ENCODE results near the gene EIF2S1. TPM values are rescaled to one million over a fixed set of nuclear protein-coding genes. Genes with fewer than 3 reads are reported as not detected.

The EIF2S1 gene
- total RNA-seq, 2 experiments from 2014 or later = 136 to 150 TPM

GRCh38 chr14:67345583-67345982 lies 14.5 kb upstream of the EIF2S1 start:
- no peak for ATAC-seq
- Mint-ChIP-seq H3K27me3 (ENCODE audit: low read depth) (no peaks in the 10 kb centered on the region), H3K4me3 (no peak overlapping the region), H3K27ac (no peak overlapping the region), H3K36me3 (ENCODE audit: low read depth) (peaks cover 35% of the 10 kb centered on the region), H3K4me1 (ENCODE audit: low read depth) (no peaks in the 10 kb centered on the region), H3K9me3 (ENCODE audit: insufficient read depth) (no peaks in the 10 kb centered on the region)
- no peak for DNase-seq
- ChIA-PET CTCF (no interaction called here), POLR2A (interaction anchor here (0.9 kb wide), 1 partner anchor 159 kb away, joined by 3 read pairs; no protein-coding TSS in a partner anchor)

DNA sequence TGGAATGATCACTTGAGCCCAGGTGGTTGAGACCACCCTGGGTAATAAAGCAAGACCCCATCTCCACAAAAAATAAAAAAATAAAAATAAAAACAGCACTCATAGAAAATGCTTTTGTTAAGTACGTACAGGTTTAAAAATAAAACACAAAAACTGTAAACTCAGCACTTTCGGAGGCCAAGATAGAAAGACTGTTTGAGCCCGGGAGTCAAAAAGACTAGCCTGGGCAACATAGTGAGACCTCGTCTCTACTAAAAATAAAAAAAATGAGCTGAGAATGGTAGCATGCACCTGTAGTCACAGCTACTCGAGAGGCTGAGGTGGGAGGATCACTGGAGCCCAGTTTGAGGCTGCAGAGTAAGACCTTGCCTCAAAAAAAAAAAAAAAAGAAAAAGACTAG lies 8.1 kb upstream of the EIF2S1 start:
- Mint-ChIP-seq H3K36me3 (ENCODE audit: low read depth) (peaks cover 17% of the 10 kb centered on the region), H3K27ac (no peak overlapping the region), H3K4me1 (ENCODE audit: low read depth) (peaks cover 1% of the 10 kb centered on the region), H3K9me3 (ENCODE audit: insufficient read depth) (no peaks in the 10 kb centered on the region), H3K4me3 (no peak overlapping the region), H3K27me3 (ENCODE audit: low read depth) (no peaks in the 10 kb centered on the region)
- ChIA-PET POLR2A (no interaction called here), CTCF (interaction anchor here (3.7 kb wide), 1 partner anchor 8 kb away, joined by 20 read pairs; the partner anchor contains the start of genes ATP6V1D and EIF2S1)
- ATAC-seq = no peak
- DNase-seq = no peak

DNA sequence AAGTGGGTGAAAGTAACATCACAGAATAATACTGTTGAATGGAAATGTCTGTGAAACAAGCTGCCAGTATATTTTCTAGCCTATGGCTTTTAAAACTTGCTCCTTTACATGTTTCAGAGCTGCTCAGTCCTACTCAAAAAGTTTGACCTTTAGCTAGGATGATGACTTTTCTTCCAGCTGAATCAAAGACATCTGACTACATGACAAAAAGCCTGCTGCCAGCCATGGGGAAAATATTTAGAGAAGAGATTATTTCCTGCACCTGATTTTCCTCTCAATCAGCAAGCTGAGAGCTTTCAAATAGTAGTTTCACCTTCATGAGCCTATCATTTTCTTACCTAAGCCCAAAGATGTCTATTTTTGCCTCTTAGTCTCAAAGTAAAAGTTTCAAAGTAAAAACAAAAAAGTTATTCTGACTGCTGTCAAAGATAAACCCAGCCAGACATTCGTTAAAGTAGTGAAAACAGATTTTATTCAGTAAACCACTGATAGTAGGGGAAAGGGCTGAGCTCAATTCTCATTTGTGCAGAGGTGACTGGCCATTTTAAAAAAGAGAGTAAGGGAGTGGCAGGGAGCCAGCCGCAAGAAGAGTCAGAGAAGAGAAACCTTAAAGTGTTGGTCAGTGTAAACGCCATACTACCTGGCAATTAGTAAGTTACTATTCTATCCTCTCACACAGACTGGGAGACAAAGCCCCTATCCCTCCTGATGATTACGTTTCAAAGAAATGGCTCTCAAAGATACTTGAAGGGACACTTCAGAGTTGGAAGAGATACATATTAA lies 2.8 kb upstream of the EIF2S1 start:
- ATAC-seq = no peak
- peaks cover 11% of the 10 kb centered on the region for H3K36me3 Mint-ChIP-seq (ENCODE audit: low read depth)
- CTCF ChIA-PET = interaction anchor here (0.7 to 1.2 kb wide), 3 partner anchors 27 to 347 kb away, joined by 3 to 5 read pairs (median 3); no protein-coding TSS in a partner anchor
- POLR2A ChIA-PET = interaction anchor here (0.7 kb wide), 1 partner anchor 132 kb away, joined by 3 read pairs; no protein-coding TSS in a partner anchor
- peaks cover 31% of the 10 kb centered on the region for H3K4me1 Mint-ChIP-seq (ENCODE audit: low read depth)
- H3K4me3 Mint-ChIP-seq = no peak overlapping the region
- DNase-seq = no peak
- no peak overlapping the region for H3K27ac Mint-ChIP-seq
- no peaks in the 10 kb centered on the region for H3K27me3 Mint-ChIP-seq (ENCODE audit: low read depth)
- no peaks in the 10 kb centered on the region for H3K9me3 Mint-ChIP-seq (ENCODE audit: insufficient read depth)

- DNase-seq = no peak
- POLR2A ChIA-PET = interaction anchor here (0.7 kb wide), 1 partner anchor 131 kb away, joined by 3 read pairs; no protein-coding TSS in a partner anchor
- Mint-ChIP-seq H3K4me1 (ENCODE audit: low read depth) (peaks cover 34% of the 10 kb centered on the region), H3K27me3 (ENCODE audit: low read depth) (no peaks in the 10 kb centered on the region), H3K27ac (no peak overlapping the region), H3K36me3 (ENCODE audit: low read depth) (peaks cover 13% of the 10 kb centered on the region), H3K4me3 (peak overlapping the region; percentile 93), H3K9me3 (ENCODE audit: insufficient read depth) (no peaks in the 10 kb centered on the region)
- ATAC-seq = no peak
- CTCF ChIA-PET = interaction anchor here (0.7 to 1.2 kb wide), 2 partner anchors 27 to 346 kb away, joined by 3 read pairs; no protein-coding TSS in a partner anchor
Observed at GRCh38 chr14:67357969-67358354, 2.2 kb upstream of the EIF2S1 start.

DNA sequence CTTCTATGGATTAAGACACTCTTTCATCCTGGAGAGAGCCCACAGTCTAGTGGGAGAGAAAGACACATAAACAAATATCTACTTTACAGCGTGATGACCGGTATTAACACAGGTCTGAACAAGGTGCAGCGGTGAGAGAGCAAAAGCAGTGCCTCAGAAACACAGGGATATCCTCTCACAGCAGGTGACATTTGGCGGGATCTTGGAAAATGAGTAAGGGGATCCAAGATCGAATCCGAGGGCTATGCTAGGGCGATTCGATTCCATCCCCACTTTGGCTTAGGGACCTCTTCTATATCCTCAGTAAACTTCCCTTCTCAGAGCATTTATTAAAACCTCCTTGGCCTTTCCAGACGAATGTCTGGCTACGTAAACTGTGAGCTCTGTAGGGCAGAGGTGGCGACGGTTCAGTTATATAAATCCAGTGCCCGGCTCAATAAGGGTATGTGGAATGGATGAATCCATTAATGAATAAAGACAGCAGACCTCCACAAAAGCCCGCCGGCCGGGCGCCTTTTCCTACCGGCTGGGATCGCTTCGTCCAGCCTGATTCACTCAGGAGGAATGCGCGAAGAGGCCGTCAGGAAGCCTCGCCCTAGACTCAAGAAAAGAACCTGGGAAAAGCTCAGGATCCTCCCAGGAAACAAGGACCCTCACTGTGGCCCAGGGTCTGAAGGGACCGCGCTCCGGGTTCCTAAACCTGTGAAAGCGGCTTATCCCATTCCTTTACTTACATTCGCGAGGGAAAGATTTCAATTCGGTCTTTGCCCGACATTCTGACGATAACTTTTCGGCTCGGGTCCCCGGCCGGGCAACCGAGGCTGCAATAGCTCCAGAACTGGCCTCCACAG lies 979 bp upstream of the EIF2S1 start:
- Mint-ChIP-seq H3K36me3 (ENCODE audit: low read depth) (peaks cover 11% of the 10 kb centered on the region), H3K27me3 (ENCODE audit: low read depth) (no peaks in the 10 kb centered on the region), H3K27ac (peak overlapping the region; percentile 96), H3K9me3 (ENCODE audit: insufficient read depth) (no peaks in the 10 kb centered on the region), H3K4me1 (ENCODE audit: low read depth) (peaks cover 45% of the 10 kb centered on the region), H3K4me3 (peak overlapping the region; percentile 93)
- DNase-seq = no peak
- peak; percentile 3 for ATAC-seq
- CTCF ChIA-PET = interaction anchor here (0.6 to 3.0 kb wide), 32 partner anchors 9 to 861 kb away, joined by 3 to 25 read pairs (median 3); partner anchors contain the start of genes PALS1 and RDH12
- POLR2A ChIA-PET = interaction anchor here (0.5 to 2.6 kb wide), 4 partner anchors 10 to 194 kb away, joined by 3 to 14 read pairs (median 4); no protein-coding TSS in a partner anchor

- DNase-seq = no peak
- ChIA-PET CTCF (interaction anchor here (0.7 to 3.0 kb wide), 19 partner anchors 8 to 863 kb away, joined by 3 to 25 read pairs (median 3); partner anchors contain the start of gene PALS1), POLR2A (interaction anchor here (2.6 kb wide), 1 partner anchor 8 kb away, joined by 14 read pairs; no protein-coding TSS in a partner anchor)
- peak overlapping the region; percentile 93 for H3K4me3 Mint-ChIP-seq
- peaks cover 53% of the 10 kb centered on the region for H3K4me1 Mint-ChIP-seq (ENCODE audit: low read depth)
- H3K27ac Mint-ChIP-seq = peak overlapping the region; percentile 96
- peak; percentile 47 for ATAC-seq
- H3K9me3 Mint-ChIP-seq (ENCODE audit: insufficient read depth) = no peaks in the 10 kb centered on the region
- no peaks in the 10 kb centered on the region for H3K27me3 Mint-ChIP-seq (ENCODE audit: low read depth)
- H3K36me3 Mint-ChIP-seq (ENCODE audit: low read depth) = peaks cover 23% of the 10 kb centered on the region
Observed at GRCh38 chr14:67360470-67361206, 510 bp downstream of the EIF2S1 start.

- DNase-seq (no peak), ATAC-seq (no peak)
- Mint-ChIP-seq H3K4me3 (no peak overlapping the region), H3K9me3 (ENCODE audit: insufficient read depth) (no peaks in the 10 kb centered on the region), H3K4me1 (ENCODE audit: low read depth) (peaks cover 38% of the 10 kb centered on the region), H3K27me3 (ENCODE audit: low read depth) (no peaks in the 10 kb centered on the region), H3K36me3 (ENCODE audit: low read depth) (peaks cover 53% of the 10 kb centered on the region), H3K27ac (no peak overlapping the region)
- ChIA-PET CTCF (interaction anchor here (1.0 kb wide), 1 partner anchor 162 kb away, joined by 3 read pairs; no protein-coding TSS in a partner anchor), POLR2A (no interaction called here)
Observed at GRCh38 chr14:67365476-67365875, 5.3 kb downstream of the EIF2S1 start.

- ChIA-PET CTCF (interaction anchor here (1.3 kb wide), 1 partner anchor 11 kb away, joined by 4 read pairs; the partner anchor contains the start of gene ATP6V1D), POLR2A (no interaction called here)
- H3K4me1 Mint-ChIP-seq (ENCODE audit: low read depth) = peaks cover 17% of the 10 kb centered on the region
- no peaks in the 10 kb centered on the region for H3K9me3 Mint-ChIP-seq (ENCODE audit: insufficient read depth)
- H3K27me3 Mint-ChIP-seq (ENCODE audit: low read depth) = no peaks in the 10 kb centered on the region
- peaks cover 60% of the 10 kb centered on the region for H3K36me3 Mint-ChIP-seq (ENCODE audit: low read depth)
- no peak overlapping the region for H3K4me3 Mint-ChIP-seq
- no peak overlapping the region for H3K27ac Mint-ChIP-seq
- ATAC-seq (no peak), DNase-seq (no peak)
Observed at GRCh38 chr14:67370830-67371229, 10.7 kb downstream of the EIF2S1 start.

DNA sequence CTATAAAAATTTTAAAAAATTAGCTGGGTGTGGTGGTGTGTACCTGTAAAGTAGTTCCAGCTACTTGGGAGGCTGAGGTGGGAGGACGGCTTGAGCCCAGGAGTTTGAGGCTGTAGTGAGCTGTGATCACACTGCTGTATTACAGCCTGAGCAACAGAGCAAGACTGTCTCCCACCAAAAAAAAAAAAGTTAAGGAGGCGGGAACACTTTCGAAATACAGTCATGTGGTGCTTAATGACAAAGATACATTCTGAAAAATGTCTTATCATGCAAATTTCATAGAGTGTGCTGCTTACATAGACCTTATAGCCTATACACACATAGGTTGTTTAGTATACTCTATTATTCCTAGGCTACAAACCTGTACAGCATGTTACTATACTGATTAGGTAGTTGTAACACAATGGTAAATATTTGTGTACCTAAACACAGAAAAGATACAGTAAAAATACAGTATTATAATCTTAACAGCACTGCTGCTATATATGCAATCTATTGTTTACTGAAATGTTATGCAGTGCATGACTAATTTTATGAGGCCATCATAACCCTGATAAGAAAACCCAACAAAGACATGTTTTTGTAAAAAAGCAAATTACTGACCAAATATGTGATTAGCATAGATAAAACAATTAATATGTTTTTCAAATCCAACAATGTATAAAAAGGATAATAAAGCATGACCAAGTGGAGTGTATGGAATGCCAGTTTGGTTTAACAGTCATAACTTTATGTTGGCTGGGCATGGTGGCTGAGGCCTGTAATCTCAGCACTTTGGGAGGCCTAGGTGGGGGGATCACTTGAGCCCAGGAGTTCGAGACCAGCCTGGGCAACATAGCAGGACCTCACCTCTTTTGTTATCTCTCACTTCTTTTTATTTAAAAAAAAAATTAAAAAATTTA lies 11.4 kb downstream of the EIF2S1 start:
- Mint-ChIP-seq H3K27ac (no peak overlapping the region), H3K4me1 (ENCODE audit: low read depth) (peaks cover 15% of the 10 kb centered on the region), H3K4me3 (no peak overlapping the region), H3K27me3 (ENCODE audit: low read depth) (no peaks in the 10 kb centered on the region), H3K36me3 (ENCODE audit: low read depth) (peaks cover 60% of the 10 kb centered on the region), H3K9me3 (ENCODE audit: insufficient read depth) (no peaks in the 10 kb centered on the region)
- ChIA-PET CTCF (interaction anchor here (1.3 kb wide), 1 partner anchor 12 kb away, joined by 4 read pairs; the partner anchor contains the start of gene ATP6V1D), POLR2A (no interaction called here)
- no peak for DNase-seq
- no peak for ATAC-seq

DNA sequence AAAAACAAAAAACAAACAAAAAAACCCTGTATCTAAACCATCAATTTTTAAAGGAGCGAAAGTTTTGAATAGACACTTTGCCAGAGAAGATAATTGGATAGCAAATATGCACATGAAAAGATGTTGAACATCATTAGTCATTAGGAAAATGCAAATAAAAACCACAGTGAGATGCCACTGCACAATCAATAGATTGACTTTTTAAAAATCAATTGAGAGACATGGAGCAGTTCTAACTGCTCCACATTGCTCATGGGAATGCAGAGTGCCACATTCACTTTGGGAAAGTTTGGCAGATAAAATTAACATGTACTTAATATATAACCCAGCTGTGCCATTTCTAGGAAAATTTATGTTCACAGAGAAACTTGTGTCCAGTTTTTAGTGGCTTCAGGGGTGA lies 12.7 kb downstream of the EIF2S1 start:
- ATAC-seq (no peak), DNase-seq (no peak)
- H3K27me3 Mint-ChIP-seq (ENCODE audit: low read depth) = no peaks in the 10 kb centered on the region
- H3K4me3 Mint-ChIP-seq = no peak overlapping the region
- H3K4me1 Mint-ChIP-seq (ENCODE audit: low read depth) = peaks cover 12% of the 10 kb centered on the region
- H3K9me3 Mint-ChIP-seq (ENCODE audit: insufficient read depth) = no peaks in the 10 kb centered on the region
- peaks cover 60% of the 10 kb centered on the region for H3K36me3 Mint-ChIP-seq (ENCODE audit: low read depth)
- ChIA-PET POLR2A (no interaction called here), CTCF (interaction anchor here (1.1 kb wide), 1 partner anchor 13 kb away, joined by 3 read pairs; the partner anchor contains the start of genes ATP6V1D and EIF2S1)
- H3K27ac Mint-ChIP-seq = no peak overlapping the region

Data from activated CD8-positive, alpha-beta T cell treated with anti-CD3 and anti-CD28 coated beads, Interleukin-2, amount 10 ng/mL, durations not matched to agents 7 days and 5 days (primary cell).